ENCODE results near the gene ZNF230. TPM values are rescaled to one million over a fixed set of nuclear protein-coding genes. Genes with fewer than 3 reads are reported as not detected.
A peak's percentile ranks its signal among the peaks of the same experiment; 100 is the strongest.

ZNF230 gene
- total RNA-seq, 1 donor = 7.2 TPM

DNA sequence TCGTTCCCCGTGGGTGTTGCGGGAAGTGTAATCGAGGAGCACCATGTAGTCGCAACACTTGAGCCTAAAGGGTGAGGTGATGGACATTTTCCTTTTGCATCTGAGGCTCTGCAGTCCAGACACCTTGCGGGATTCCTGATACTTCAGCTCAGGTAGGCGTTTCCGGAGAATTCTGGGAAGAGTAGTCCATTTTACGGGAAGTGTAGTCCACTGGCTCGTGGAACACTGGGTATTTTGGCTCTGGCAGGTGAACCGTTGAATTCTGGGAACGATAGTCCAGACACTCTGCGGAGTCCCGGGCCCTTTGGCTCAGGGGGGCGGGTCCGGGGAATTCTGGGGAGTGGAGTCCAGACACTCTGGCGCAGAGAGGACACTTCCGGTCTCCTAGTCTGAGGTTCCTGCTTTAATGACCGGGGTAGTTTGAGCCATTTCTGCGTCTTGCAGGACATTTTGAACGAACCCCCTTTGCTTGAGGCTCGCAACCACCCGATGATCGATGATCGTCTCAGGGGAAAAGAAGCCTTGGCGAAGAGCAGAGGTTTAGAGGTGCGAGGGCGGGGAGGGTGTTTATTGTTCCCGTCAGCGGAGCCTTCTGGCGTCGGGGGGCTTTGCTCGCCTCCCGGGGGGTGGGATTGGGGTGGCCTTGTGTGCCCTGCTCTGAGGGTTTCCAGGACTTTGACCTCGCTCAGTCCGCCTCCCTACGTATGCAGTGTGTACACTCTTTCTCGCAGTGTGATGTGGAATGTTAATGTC lies 49.1 kb downstream of the ZNF230 start, which contains the start of gene ZNF223:
TSS of gene ZNF223 (plus strand) at position 387 of the 753 bp plus-strand sequence. CDS start 3,141 bp downstream, outside the sequence.
- H3K79me2 ChIP-seq (ENCODE audit: insufficient read depth, low read length) = peaks cover 19% of the 10 kb centered on the region
- H3K4me3 ChIP-seq (ENCODE audit: insufficient read depth, low read length) = peak within 1 kb of the TSS; percentile 99
- no peaks in the 10 kb centered on the region for H4K20me1 ChIP-seq (ENCODE audit: insufficient read depth, low read length)
- peaks cover 3% of the 10 kb centered on the region for H3K36me3 ChIP-seq (ENCODE audit: insufficient read depth, low read length)
- H2AFZ ChIP-seq (ENCODE audit: low read length) = peak within 1 kb of the TSS; percentile 100
- DNase-seq (ENCODE audit: insufficient read length, low spot score, missing footprints) = peak; percentile 95
- H3K4me1 ChIP-seq (ENCODE audit: insufficient read depth, low read length) = peaks cover 13% of the 10 kb centered on the region
- H3K27ac ChIP-seq (ENCODE audit: low read depth, low read length) = peak within 1 kb of the TSS; percentile 72
- TF ChIP-seq, protein P1, sequence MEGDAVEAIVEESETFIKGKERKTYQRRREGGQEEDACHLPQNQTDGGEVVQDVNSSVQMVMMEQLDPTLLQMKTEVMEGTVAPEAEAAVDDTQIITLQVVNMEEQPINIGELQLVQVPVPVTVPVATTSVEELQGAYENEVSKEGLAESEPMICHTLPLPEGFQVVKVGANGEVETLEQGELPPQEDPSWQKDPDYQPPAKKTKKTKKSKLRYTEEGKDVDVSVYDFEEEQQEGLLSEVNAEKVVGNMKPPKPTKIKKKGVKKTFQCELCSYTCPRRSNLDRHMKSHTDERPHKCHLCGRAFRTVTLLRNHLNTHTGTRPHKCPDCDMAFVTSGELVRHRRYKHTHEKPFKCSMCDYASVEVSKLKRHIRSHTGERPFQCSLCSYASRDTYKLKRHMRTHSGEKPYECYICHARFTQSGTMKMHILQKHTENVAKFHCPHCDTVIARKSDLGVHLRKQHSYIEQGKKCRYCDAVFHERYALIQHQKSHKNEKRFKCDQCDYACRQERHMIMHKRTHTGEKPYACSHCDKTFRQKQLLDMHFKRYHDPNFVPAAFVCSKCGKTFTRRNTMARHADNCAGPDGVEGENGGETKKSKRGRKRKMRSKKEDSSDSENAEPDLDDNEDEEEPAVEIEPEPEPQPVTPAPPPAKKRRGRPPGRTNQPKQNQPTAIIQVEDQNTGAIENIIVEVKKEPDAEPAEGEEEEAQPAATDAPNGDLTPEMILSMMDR (IDR thresholded peaks at IDR 0.05; ENCODE audit: extremely low read depth, low read depth, low read length) = no peak
- H3K4me2 ChIP-seq (ENCODE audit: insufficient read depth, low read length) = peak within 1 kb of the TSS; percentile 99
- peaks cover 11% of the 10 kb centered on the region for H3K27me3 ChIP-seq (ENCODE audit: insufficient read depth, low read length)
- H3K9me3 ChIP-seq (ENCODE audit: low read depth, low read length) = no peaks in the 10 kb centered on the region

DNA sequence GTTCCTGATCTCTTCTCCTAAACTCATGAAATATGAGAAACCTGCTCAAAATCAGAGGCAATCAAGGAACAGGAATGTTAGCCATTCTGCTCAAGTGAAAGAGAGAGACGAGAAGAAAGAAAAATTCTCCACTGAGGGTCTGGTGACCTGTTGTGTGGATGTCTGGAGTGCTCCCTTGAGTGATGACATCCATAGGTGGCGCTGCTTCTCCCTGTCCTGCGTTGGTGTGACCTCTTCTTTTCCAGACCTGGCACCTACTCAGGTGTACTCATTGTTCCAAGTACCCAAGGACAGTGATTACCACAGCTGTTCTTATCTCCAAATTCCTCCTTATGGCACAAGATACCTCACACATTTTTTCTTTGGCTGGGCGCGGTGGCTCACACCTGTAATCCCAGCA lies 53.1 kb downstream of the ZNF230 start:
- H3K4me1 ChIP-seq (ENCODE audit: insufficient read depth, low read length) = peaks cover 13% of the 10 kb centered on the region
- H3K27me3 ChIP-seq (ENCODE audit: insufficient read depth, low read length) = peaks cover under 1% of the 10 kb centered on the region
- no peak overlapping the region for H2AFZ ChIP-seq (ENCODE audit: low read length)
- H4K20me1 ChIP-seq (ENCODE audit: insufficient read depth, low read length) = no peaks in the 10 kb centered on the region
- no peak for DNase-seq (ENCODE audit: insufficient read length, low spot score, missing footprints)
- no peak overlapping the region for H3K4me2 ChIP-seq (ENCODE audit: insufficient read depth, low read length)
- peaks cover 16% of the 10 kb centered on the region for H3K36me3 ChIP-seq (ENCODE audit: insufficient read depth, low read length)
- H3K27ac ChIP-seq (ENCODE audit: low read depth, low read length) = no peak overlapping the region
- no peaks in the 10 kb centered on the region for H3K9me3 ChIP-seq (ENCODE audit: low read depth, low read length)
- TF ChIP-seq, protein P1 (IDR thresholded peaks at IDR 0.05; ENCODE audit: extremely low read depth, low read depth, low read length) = no peak
- no peak overlapping the region for H3K4me3 ChIP-seq (ENCODE audit: insufficient read depth, low read length)
- peaks cover 19% of the 10 kb centered on the region for H3K79me2 ChIP-seq (ENCODE audit: insufficient read depth, low read length)

DNA sequence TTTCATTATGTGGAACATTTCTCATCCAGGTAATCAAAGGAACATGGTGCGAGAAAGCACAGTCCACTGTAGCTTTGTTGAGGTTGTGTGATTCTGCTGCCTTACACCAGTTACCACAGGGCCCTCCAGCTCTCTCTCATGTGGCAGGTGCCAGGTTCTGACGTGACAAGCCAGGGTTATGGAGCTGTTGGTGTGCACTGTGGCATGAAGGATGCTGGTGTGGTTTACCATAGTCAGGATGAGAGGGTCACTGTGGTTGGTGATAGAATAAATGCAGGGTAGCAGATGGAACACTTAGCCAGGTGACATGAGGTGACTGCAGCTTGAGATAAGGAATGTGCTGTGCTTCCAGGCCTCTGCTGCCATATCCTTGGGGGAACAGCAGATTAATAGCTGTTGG lies 56.5 kb downstream of the ZNF230 start:
- Histone ChIP-seq H3K4me1 (ENCODE audit: insufficient read depth, low read length) (no peaks in the 10 kb centered on the region), H3K36me3 (ENCODE audit: insufficient read depth, low read length) (peaks cover 38% of the 10 kb centered on the region), H3K27ac (ENCODE audit: low read depth, low read length) (no peak overlapping the region), H3K4me2 (ENCODE audit: insufficient read depth, low read length) (no peak overlapping the region), H3K4me3 (ENCODE audit: insufficient read depth, low read length) (no peak overlapping the region), H4K20me1 (ENCODE audit: insufficient read depth, low read length) (no peaks in the 10 kb centered on the region), H3K79me2 (ENCODE audit: insufficient read depth, low read length) (peaks cover 4% of the 10 kb centered on the region), H2AFZ (ENCODE audit: low read length) (no peak overlapping the region), H3K27me3 (ENCODE audit: insufficient read depth, low read length) (no peaks in the 10 kb centered on the region), H3K9me3 (ENCODE audit: low read depth, low read length) (no peaks in the 10 kb centered on the region)
- TF ChIP-seq, protein P1 (IDR thresholded peaks at IDR 0.05; ENCODE audit: extremely low read depth, low read depth, low read length) = no peak
- DNase-seq (ENCODE audit: insufficient read length, low spot score, missing footprints) = no peak

DNA sequence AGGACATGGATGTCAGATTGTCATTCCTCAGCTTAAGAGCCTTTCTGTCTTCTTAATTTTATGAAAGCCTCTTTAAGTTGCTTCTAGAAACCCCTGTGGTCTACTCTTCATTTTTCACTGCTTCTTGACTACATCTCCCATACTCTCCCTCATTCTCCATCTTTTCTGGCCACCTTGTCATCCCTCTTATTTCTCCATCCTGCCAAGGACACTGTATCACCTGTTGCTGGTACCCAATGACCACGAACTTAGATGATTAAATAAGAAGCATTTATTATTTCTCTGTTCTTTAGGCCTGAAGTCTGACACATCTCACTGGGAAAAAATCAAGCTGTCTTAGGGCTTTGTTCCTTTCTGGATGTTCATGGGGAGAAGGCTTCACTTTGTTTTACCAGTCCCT lies 58.3 kb downstream of the ZNF230 start:
- DNase-seq (ENCODE audit: insufficient read length, low spot score, missing footprints) = no peak
- Histone ChIP-seq H3K4me3 (ENCODE audit: insufficient read depth, low read length) (no peak overlapping the region), H2AFZ (ENCODE audit: low read length) (no peak overlapping the region), H3K36me3 (ENCODE audit: insufficient read depth, low read length) (peaks cover 50% of the 10 kb centered on the region), H3K4me1 (ENCODE audit: insufficient read depth, low read length) (no peaks in the 10 kb centered on the region), H4K20me1 (ENCODE audit: insufficient read depth, low read length) (no peaks in the 10 kb centered on the region), H3K27me3 (ENCODE audit: insufficient read depth, low read length) (no peaks in the 10 kb centered on the region), H3K79me2 (ENCODE audit: insufficient read depth, low read length) (no peaks in the 10 kb centered on the region), H3K4me2 (ENCODE audit: insufficient read depth, low read length) (no peak overlapping the region), H3K27ac (ENCODE audit: low read depth, low read length) (no peak overlapping the region), H3K9me3 (ENCODE audit: low read depth, low read length) (peaks cover 6% of the 10 kb centered on the region)
- TF ChIP-seq, protein P1 (IDR thresholded peaks at IDR 0.05; ENCODE audit: extremely low read depth, low read depth, low read length) = no peak

Data from osteoblast (primary cell).